ENCODE results near the gene NTN3.

The NTN3 gene

GRCh38 chr16:2480948-2481347 is 9.9 kb downstream of the NTN3 start:
- DNase-seq, result no peak

GRCh38 chr16:2481676-2482075 is 10.6 kb downstream of the NTN3 start:
- no peak for DNase-seq

- no peak for DNase-seq
These were observed 11.2 kb downstream of the NTN3 start for GRCh38 chr16:2482249-2482648.

- DNase-seq, result no peak
These were observed 11.8 kb downstream of the NTN3 start for GRCh38 chr16:2482708-2483534.

GRCh38 chr16:2483939-2484897 is 13.1 kb downstream of the NTN3 start:
- no peak for DNase-seq

GRCh38 chr16:2484898-2485508 is 13.9 kb downstream of the NTN3 start:
- DNase-seq, result no peak

GRCh38 chr16:2485811-2486507 is 14.9 kb downstream of the NTN3 start:
- DNase-seq, result no peak

- no peak for DNase-seq
These were observed 15.8 kb downstream of the NTN3 start for GRCh38 chr16:2486645-2487516.

GRCh38 chr16:2487517-2487842 is 16.4 kb downstream of the NTN3 start:
- DNase-seq, result no peak

GRCh38 chr16:2487903-2488531 is 16.9 kb downstream of the NTN3 start:
- DNase-seq, result no peak

GRCh38 chr16:2489581-2489980 is 18.5 kb downstream of the NTN3 start:
- DNase-seq, result no peak

GRCh38 chr16:2490190-2491105 is 19.4 kb downstream of the NTN3 start:
- no peak for DNase-seq

GRCh38 chr16:2492292-2492691 is 21.2 kb downstream of the NTN3 start:
- no peak for DNase-seq

- DNase-seq, result no peak
These were observed 22.5 kb downstream of the NTN3 start for GRCh38 chr16:2493605-2494004.

- DNase-seq, result no peak
These were observed 23.5 kb downstream of the NTN3 start for GRCh38 chr16:2494616-2495015.

GRCh38 chr16:2495041-2495440 is 23.9 kb downstream of the NTN3 start:
- DNase-seq, result no peak

- no peak for DNase-seq
These were observed 25.4 kb downstream of the NTN3 start for GRCh38 chr16:2496223-2497115.

GRCh38 chr16:2497116-2497630 is 26.1 kb downstream of the NTN3 start:
- no peak for DNase-seq

All from amniotic stem cell (primary cell).